Neural cell (in vitro differentiated cells): Measurements from ENCODE around the gene ACAA2.

ENCODE experiments used
- CTCF ChIP-seq: fragments of 450-650 bp; IDR thresholded peaks from 2 replicates; pipeline ENCODE4 v1.5.1; 2014; ENCODE audit warnings: antibody characterized with exemption, mild to moderate bottlenecking, moderate library complexity; ENCODE audit not compliant: poor library complexity, severe bottlenecking
- EP300 ChIP-seq: fragments of 450-650 bp; conservative IDR thresholded peaks from 2 replicates; pipeline ENCODE4 v1.6.1; 2014; ENCODE audit warnings: antibody characterized with exemption, mild to moderate bottlenecking, moderate library complexity; ENCODE audit not compliant: poor library complexity, severe bottlenecking
- EZH2 ChIP-seq: fragments of 200-600, 300-800 bp; shearing (Covaris generic), sonication (generic); IDR thresholded peaks from 2 replicates; pipeline ENCODE4 v1.6.1; 2014; ENCODE audit warnings: antibody characterized with exemption, low read length, borderline replicate concordance, mild to moderate bottlenecking; ENCODE audit not compliant: insufficient read depth, poor library complexity, severe bottlenecking
- TAF1 ChIP-seq: IDR thresholded peaks from 2 replicates; pipeline ENCODE4 v1.6.1; 2012; ENCODE audit warnings: low read depth

DNA sequence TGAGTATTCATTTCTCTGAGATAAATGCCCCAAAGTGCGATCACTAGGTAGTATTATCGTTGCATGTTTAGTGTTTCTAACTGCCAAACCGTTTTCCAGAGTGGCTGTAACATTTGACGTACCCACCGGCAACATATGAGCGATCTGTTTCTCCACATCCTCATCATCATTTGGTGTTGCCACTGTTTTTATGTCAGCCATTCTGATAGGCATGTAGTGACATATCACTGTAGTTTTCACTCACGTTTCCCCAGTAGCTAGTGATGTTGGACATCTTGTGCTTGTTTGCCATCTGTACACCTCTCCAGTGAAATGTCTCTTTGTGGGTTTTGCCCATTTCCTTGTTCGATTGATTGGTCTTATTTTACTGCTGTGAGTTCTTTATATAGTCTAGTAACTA lies 63.8 kb downstream of the ACAA2 start:
- no peak for TF ChIP-seq CTCF
- no peak for TF ChIP-seq EZH2
- TF ChIP-seq EP300: peak; percentile 97
- no peak for TF ChIP-seq TAF1
